ENCODE data around the gene CMTM4.

CMTM4 gene

DNA sequence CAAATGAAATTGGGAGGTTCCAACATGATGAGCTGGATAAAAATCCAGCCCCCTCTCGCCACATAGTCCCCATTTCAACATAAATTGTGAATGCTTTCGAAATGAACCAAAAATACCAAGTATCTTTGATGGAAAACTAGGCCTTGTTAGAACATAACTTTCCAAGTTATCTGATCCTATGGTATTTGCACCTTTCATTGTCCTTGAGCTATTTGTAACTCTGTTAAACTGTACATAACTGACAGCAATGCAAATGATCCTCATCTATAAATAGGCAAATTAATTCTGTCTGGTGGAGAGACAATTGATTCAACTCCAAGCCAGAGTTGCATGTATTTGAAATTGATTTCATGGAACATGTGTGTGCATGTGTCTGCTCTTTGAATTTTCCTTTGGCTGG is 18.2 kb downstream of the CMTM4 start:
- TF ChIP-seq, protein P1, sequence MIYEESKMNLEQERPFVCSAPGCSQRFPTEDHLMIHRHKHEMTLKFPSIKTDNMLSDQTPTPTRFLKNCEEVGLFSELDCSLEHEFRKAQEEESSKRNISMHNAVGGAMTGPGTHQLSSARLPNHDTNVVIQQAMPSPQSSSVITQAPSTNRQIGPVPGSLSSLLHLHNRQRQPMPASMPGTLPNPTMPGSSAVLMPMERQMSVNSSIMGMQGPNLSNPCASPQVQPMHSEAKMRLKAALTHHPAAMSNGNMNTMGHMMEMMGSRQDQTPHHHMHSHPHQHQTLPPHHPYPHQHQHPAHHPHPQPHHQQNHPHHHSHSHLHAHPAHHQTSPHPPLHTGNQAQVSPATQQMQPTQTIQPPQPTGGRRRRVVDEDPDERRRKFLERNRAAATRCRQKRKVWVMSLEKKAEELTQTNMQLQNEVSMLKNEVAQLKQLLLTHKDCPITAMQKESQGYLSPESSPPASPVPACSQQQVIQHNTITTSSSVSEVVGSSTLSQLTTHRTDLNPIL (CRISPR knock-in tag; IDR thresholded peaks at IDR 0.05; ENCODE audit: low read depth): no peak
- TF ChIP-seq TSHZ2 (CRISPR knock-in tag; IDR thresholded peaks at IDR 0.05) (no peak), ARNTL (CRISPR knock-in tag; IDR thresholded peaks at IDR 0.05; ENCODE audit: borderline replicate concordance, low read depth) (no peak), TCF4 (CRISPR knock-in tag; IDR thresholded peaks at IDR 0.05; ENCODE audit: borderline replicate concordance) (no peak), RARB (CRISPR knock-in tag; IDR thresholded peaks at IDR 0.05) (no peak), GLIS3 (CRISPR knock-in tag; IDR thresholded peaks at IDR 0.05) (no peak), TOX (CRISPR knock-in tag; IDR thresholded peaks at IDR 0.05; ENCODE audit: borderline replicate concordance) (no peak), ZNF70 (CRISPR knock-in tag; IDR thresholded peaks at IDR 0.05) (no peak), SNAI2 (CRISPR knock-in tag; IDR thresholded peaks at IDR 0.05) (no peak), ZC3H10 (CRISPR knock-in tag; IDR thresholded peaks at IDR 0.05) (no peak), ZFP3 (CRISPR knock-in tag; IDR thresholded peaks at IDR 0.05) (no peak), POU6F1 (CRISPR knock-in tag; IDR thresholded peaks at IDR 0.05; ENCODE audit: borderline replicate concordance, low read depth) (no peak), PPARA (CRISPR knock-in tag; IDR thresholded peaks at IDR 0.05; ENCODE audit: borderline replicate concordance) (no peak), ESRRG (CRISPR knock-in tag; IDR thresholded peaks at IDR 0.05) (no peak), ZNF8 (CRISPR knock-in tag; IDR thresholded peaks at IDR 0.05) (no peak), ISL1 (CRISPR knock-in tag; IDR thresholded peaks at IDR 0.05) (no peak), ZNF565 (CRISPR knock-in tag; conservative IDR thresholded peaks at IDR 0.05; ENCODE audit: low read depth) (no peak), OSR1 (CRISPR knock-in tag; IDR thresholded peaks at IDR 0.05) (no peak), BACH2 (CRISPR knock-in tag; IDR thresholded peaks at IDR 0.05; ENCODE audit: borderline replicate concordance) (no peak)
- ATAC-seq: no peak; the same call in 2 of the 3 replicates

- TF ChIP-seq RARB (CRISPR knock-in tag; IDR thresholded peaks at IDR 0.05): no peak
- TF ChIP-seq CSRNP3 (CRISPR knock-in tag; IDR thresholded peaks at IDR 0.05): no peak
- TF ChIP-seq ARNTL (CRISPR knock-in tag; IDR thresholded peaks at IDR 0.05; ENCODE audit: borderline replicate concordance, low read depth): no peak
- no peak for TF ChIP-seq TSHZ2 (CRISPR knock-in tag; IDR thresholded peaks at IDR 0.05)
- no peak for TF ChIP-seq ISL1 (CRISPR knock-in tag; IDR thresholded peaks at IDR 0.05)
- no peak for TF ChIP-seq SNAI2 (CRISPR knock-in tag; IDR thresholded peaks at IDR 0.05)
- TF ChIP-seq, protein P1 (CRISPR knock-in tag; IDR thresholded peaks at IDR 0.05; ENCODE audit: low read depth): no peak
- no peak for TF ChIP-seq POU6F1 (CRISPR knock-in tag; IDR thresholded peaks at IDR 0.05; ENCODE audit: borderline replicate concordance, low read depth)
- no peak for TF ChIP-seq TOX (CRISPR knock-in tag; IDR thresholded peaks at IDR 0.05; ENCODE audit: borderline replicate concordance)
- TF ChIP-seq ZNF70 (CRISPR knock-in tag; IDR thresholded peaks at IDR 0.05): no peak
- no peak for TF ChIP-seq PPARA (CRISPR knock-in tag; IDR thresholded peaks at IDR 0.05; ENCODE audit: borderline replicate concordance)
- no peak for TF ChIP-seq GLIS3 (CRISPR knock-in tag; IDR thresholded peaks at IDR 0.05)
- TF ChIP-seq BACH2 (CRISPR knock-in tag; IDR thresholded peaks at IDR 0.05; ENCODE audit: borderline replicate concordance): no peak
- no peak for TF ChIP-seq ESRRG (CRISPR knock-in tag; IDR thresholded peaks at IDR 0.05)
- no peak for TF ChIP-seq ZFP3 (CRISPR knock-in tag; IDR thresholded peaks at IDR 0.05)
- TF ChIP-seq ZNF565 (CRISPR knock-in tag; conservative IDR thresholded peaks at IDR 0.05; ENCODE audit: low read depth): no peak
- ATAC-seq: no peak
These were observed 18.7 kb downstream of the CMTM4 start for GRCh38 chr16:66677836-66678235.
